ENCODE measurements around the gene SCG3.

DNA sequence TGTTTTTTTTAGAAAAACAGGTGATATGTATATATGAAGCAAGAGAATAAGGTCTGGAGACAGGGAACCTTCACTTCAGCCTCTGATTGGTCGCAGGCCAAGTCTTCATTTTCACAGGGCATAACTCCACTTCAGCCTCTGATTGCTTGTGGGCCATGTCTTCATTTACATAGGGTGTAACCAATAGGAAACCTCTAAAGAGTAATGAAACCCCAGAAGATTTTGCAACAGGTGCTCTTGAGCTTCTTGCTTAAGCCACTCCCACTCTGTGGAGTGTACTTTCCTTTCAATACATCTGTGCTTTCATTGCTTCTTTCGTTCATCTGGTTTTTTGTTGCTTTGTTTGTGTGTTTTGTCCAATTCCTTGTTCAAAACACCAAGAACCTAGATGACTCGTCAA is 22.6 kb upstream of the SCG3 start:
- TF ChIP-seq, protein P1, sequence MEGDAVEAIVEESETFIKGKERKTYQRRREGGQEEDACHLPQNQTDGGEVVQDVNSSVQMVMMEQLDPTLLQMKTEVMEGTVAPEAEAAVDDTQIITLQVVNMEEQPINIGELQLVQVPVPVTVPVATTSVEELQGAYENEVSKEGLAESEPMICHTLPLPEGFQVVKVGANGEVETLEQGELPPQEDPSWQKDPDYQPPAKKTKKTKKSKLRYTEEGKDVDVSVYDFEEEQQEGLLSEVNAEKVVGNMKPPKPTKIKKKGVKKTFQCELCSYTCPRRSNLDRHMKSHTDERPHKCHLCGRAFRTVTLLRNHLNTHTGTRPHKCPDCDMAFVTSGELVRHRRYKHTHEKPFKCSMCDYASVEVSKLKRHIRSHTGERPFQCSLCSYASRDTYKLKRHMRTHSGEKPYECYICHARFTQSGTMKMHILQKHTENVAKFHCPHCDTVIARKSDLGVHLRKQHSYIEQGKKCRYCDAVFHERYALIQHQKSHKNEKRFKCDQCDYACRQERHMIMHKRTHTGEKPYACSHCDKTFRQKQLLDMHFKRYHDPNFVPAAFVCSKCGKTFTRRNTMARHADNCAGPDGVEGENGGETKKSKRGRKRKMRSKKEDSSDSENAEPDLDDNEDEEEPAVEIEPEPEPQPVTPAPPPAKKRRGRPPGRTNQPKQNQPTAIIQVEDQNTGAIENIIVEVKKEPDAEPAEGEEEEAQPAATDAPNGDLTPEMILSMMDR (IDR thresholded peaks at IDR 0.05 in 8 of 11, conservative IDR thresholded peaks at IDR 0.05 in 3 of 11), result no peak
- no peak for TF ChIP-seq POLR2A (IDR thresholded peaks at IDR 0.05)

Measured in spleen (tissue), 7 donors.